Fibroblast of lung (primary cell): Measurements from ENCODE around the gene AP2A2. TPM values are rescaled to one million over a fixed set of nuclear protein-coding genes. Genes with fewer than 3 reads are reported as not detected.

ENCODE experiments used
- DNase-seq, 2 donors: peaks; one replicate each; pipeline versions ENCODE4 v3.0.0 to v3.0.0-alpha.2; 2010; ENCODE audit warnings: low read depth in 2 of 2
- H2AFZ ChIP-seq: 2 replicates; pipeline ENCODE4 v1.5.1; 2012; ENCODE audit warnings: low read length, control low read depth, inconsistent platforms
- H3K27ac ChIP-seq: 2 replicates; pipeline ENCODE4 v1.5.1; 2011; ENCODE audit warnings: low read length, control low read depth; ENCODE audit not compliant: insufficient read depth
- H3K27me3 ChIP-seq: 2 replicates; pipeline ENCODE4 v1.5.1; 2011; ENCODE audit warnings: mild to moderate bottlenecking, low read length; ENCODE audit not compliant: control insufficient read depth, insufficient read depth
- H3K36me3 ChIP-seq: 2 replicates; pipeline ENCODE4 v1.5.1; 2011; ENCODE audit warnings: low read length; ENCODE audit not compliant: control insufficient read depth, insufficient read depth
- H3K4me1 ChIP-seq: 2 replicates; pipeline ENCODE4 v1.5.1; 2011; ENCODE audit warnings: low read length; ENCODE audit not compliant: control insufficient read depth, insufficient read depth; ENCODE audit errors: extremely low read depth
- H3K4me2 ChIP-seq: 2 replicates; pipeline ENCODE4 v1.5.1; 2011; ENCODE audit warnings: low read length, control low read depth; ENCODE audit not compliant: insufficient read depth; ENCODE audit errors: extremely low read depth
- H3K4me3 ChIP-seq, 4 experiments: fragments of 200-600 bp in 1 of 4; sonication (generic) in 1 of 4; replicated peaks in 1 of 4; 2 replicates each; pipeline ENCODE4 v1.5.1; 2011 to 2016; ENCODE audit warnings: low read length in 4 of 4, low read depth in 3 of 4, mild to moderate bottlenecking in 3 of 4, control low read depth in 2 of 4, inconsistent platforms in 1 of 4, mixed read lengths in 1 of 4; ENCODE audit not compliant: insufficient read depth in 1 of 4; ENCODE audit errors: control extremely low read depth in 1 of 4
- H3K79me2 ChIP-seq: 2 replicates; pipeline ENCODE4 v1.5.1; 2012; ENCODE audit warnings: mild to moderate bottlenecking, low read length, inconsistent platforms; ENCODE audit not compliant: control insufficient read depth, insufficient read depth
- H3K9ac ChIP-seq: 2 replicates; pipeline ENCODE4 v1.5.1; 2011; ENCODE audit warnings: mild to moderate bottlenecking, low read length, control low read depth; ENCODE audit not compliant: insufficient read depth
- H3K9me3 ChIP-seq: 2 replicates; pipeline ENCODE4 v1.5.1; 2012; ENCODE audit warnings: low read depth, low read length; ENCODE audit not compliant: control insufficient read depth, insufficient read depth
- H4K20me1 ChIP-seq: 2 replicates; pipeline ENCODE4 v1.5.1; 2011; ENCODE audit warnings: low read length; ENCODE audit not compliant: control insufficient read depth, insufficient read depth; ENCODE audit errors: extremely low read depth
- CTCF ChIP-seq, 2 donors: IDR thresholded peaks in 1 of 2; conservative IDR thresholded peaks in 1 of 2; 1 replicate in 1 of 2; 2 replicates in 1 of 2; pipeline ENCODE4 v1.5.1; 2011 to 2012; ENCODE audit warnings: low read length in 2 of 2, control low read depth in 1 of 2, inconsistent platforms in 1 of 2, low read depth in 1 of 2, mild to moderate bottlenecking in 1 of 2
- EZH2 ChIP-seq: IDR thresholded peaks from 2 replicates; pipeline ENCODE4 v1.5.1; 2012; ENCODE audit warnings: low read length, control low read depth, mild to moderate bottlenecking; ENCODE audit errors: missing control alignments
- polyA plus RNA-seq, 2 donors: library from polyadenylated mRNA; depleted of rRNA in 1 of 2; stranded (reverse) in 1 of 2; unstranded in 1 of 2; fragments of >200 nt; gene quantifications; 2 replicates each; pipeline ENCODE4 v1.2.1, GENCODE V29; 2011 to 2012; ENCODE audit warnings: missing spikeins in 1 of 2
- total RNA-seq: library from RNA; depleted of rRNA; stranded (reverse); fragments of >200 nt; gene quantifications from 2 replicates; pipeline ENCODE4 v1.2.1, GENCODE V29; 2014

The AP2A2 gene
- total and polyA plus RNA-seq, 2 donors (not counting 1 experiment from before 2014, with no cell fraction given), result 21.6 to 46.1 TPM

DNA sequence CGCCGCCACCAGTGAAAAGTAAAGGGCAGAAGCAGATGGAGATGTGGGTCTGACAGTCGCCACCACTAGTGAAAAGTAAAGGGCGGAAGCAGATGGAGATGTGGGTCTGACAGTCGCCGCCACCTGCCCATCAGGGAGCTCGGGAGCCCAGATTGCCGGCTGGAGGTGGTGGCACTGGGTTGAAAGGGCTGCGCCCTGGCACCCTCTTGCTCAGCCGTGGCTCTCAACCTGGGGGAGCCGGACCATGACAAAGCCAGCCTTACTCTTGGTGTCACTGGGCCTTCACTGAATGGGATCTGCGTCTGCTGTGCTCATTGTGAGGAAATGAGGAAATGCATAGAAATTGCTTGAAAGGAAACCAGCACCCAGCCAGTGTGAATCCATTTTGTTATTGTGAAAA lies 36.3 kb downstream of the AP2A2 start:
- no peak for DNase-seq
- Histone ChIP-seq H3K27me3 (no peaks in the 10 kb centered on the region), H3K4me2 (no peak overlapping the region), H3K9me3 (no peaks in the 10 kb centered on the region), H3K27ac (no peak overlapping the region), H2AFZ (no peak overlapping the region), H3K4me1 (no peaks in the 10 kb centered on the region), H3K9ac (no peak overlapping the region), H3K4me3 (no peak overlapping the region), H4K20me1 (no peaks in the 10 kb centered on the region), H3K79me2 (peaks cover 5% of the 10 kb centered on the region), H3K36me3 (no peaks in the 10 kb centered on the region)
- no peak for TF ChIP-seq EZH2
- TF ChIP-seq CTCF (conservative IDR thresholded peaks at IDR 0.05 in 1 of 2, IDR thresholded peaks at IDR 0.05 in 1 of 2; ENCODE audit: low read depth in 1 of 2, low read length in 2 of 2), result no peak

DNA sequence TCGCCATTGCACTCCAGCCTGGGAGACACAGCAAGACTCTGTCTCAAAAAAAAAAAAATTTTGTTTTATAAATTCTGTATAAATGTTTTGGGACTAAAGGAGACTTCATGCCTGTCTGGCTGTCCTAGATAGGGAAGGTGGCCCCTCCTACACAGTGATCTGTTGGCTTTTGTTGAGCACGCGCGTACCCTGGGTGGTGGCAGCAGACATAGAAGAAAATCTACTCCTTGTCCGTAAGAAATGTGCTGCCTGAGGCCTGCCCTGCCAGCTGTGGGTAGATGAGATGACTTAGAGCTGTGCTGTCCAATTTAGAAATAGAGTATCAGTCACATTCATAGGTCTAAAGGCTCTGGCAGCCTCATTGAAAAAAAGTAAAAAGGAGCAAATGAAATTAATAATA lies 37.0 kb downstream of the AP2A2 start:
- DNase-seq, result no peak
- H3K4me3 ChIP-seq, result no peak overlapping the region
- H3K27ac ChIP-seq, result no peak overlapping the region
- no peaks in the 10 kb centered on the region for H3K9me3 ChIP-seq
- H3K36me3 ChIP-seq, result no peaks in the 10 kb centered on the region
- H3K79me2 ChIP-seq, result no peaks in the 10 kb centered on the region
- H3K9ac ChIP-seq, result no peak overlapping the region
- no peaks in the 10 kb centered on the region for H3K4me1 ChIP-seq
- no peak for TF ChIP-seq CTCF (conservative IDR thresholded peaks at IDR 0.05 in 1 of 2, IDR thresholded peaks at IDR 0.05 in 1 of 2; ENCODE audit: low read depth in 1 of 2, low read length in 2 of 2)
- TF ChIP-seq EZH2, result no peak
- H4K20me1 ChIP-seq, result no peaks in the 10 kb centered on the region
- H2AFZ ChIP-seq, result no peak overlapping the region
- no peak overlapping the region for H3K4me2 ChIP-seq
- no peaks in the 10 kb centered on the region for H3K27me3 ChIP-seq

DNA sequence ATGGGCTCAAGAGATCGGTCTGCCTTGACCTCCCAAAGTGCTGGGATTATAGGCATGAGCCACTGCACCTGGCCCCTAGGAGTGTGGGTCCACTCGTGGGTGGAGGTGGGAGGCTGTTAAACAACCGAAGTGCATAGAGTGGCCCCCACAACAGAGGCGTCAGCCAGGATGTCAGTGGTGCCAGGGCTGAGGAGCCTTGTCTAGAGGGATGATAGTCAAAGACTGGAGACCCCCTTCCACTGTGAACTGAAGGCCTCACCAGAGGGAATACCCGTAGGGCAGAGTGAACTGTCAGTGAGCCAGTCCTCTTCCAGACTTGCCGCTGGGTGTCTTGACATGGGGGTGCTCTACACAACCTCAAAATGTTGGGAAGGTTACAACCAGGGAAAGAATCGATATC lies 38.2 kb downstream of the AP2A2 start:
- Histone ChIP-seq H3K36me3 (no peaks in the 10 kb centered on the region), H3K9ac (no peak overlapping the region), H3K4me3 (no peak overlapping the region), H2AFZ (no peak overlapping the region), H3K79me2 (no peaks in the 10 kb centered on the region), H3K9me3 (no peaks in the 10 kb centered on the region), H3K27me3 (no peaks in the 10 kb centered on the region), H4K20me1 (no peaks in the 10 kb centered on the region), H3K27ac (no peak overlapping the region), H3K4me1 (no peaks in the 10 kb centered on the region), H3K4me2 (no peak overlapping the region)
- TF ChIP-seq EZH2, result no peak
- TF ChIP-seq CTCF (conservative IDR thresholded peaks at IDR 0.05 in 1 of 2, IDR thresholded peaks at IDR 0.05 in 1 of 2; ENCODE audit: low read depth in 1 of 2, low read length in 2 of 2), result no peak
- DNase-seq, result no peak
